Thymus (tissue), 11 donors: Measurements from ENCODE around the gene CSF3. TPM values are rescaled to one million over a fixed set of nuclear protein-coding genes. Genes with fewer than 3 reads are reported as not detected.

Experiments
- DNase-seq, 9 donors: peaks; one replicate each; pipeline ENCODE4 v3.0.0-alpha.2; 2013; ENCODE audit warnings: low spot score in 9 of 9, low read depth in 6 of 9, missing footprints in 1 of 9
- H3K27ac ChIP-seq, 2 donors: one replicate each; pipeline ENCODE4 v1.5.1; 2013; ENCODE audit warnings: control low read depth in 1 of 2, low read depth in 1 of 2, low read length in 1 of 2, mild to moderate bottlenecking in 1 of 2, moderate library complexity in 1 of 2
- H3K27me3 ChIP-seq, 2 donors: one replicate each; pipeline ENCODE4 v1.5.1; 2013; ENCODE audit warnings: low read length in 1 of 2; ENCODE audit not compliant: control insufficient read depth in 2 of 2, insufficient read depth in 1 of 2
- H3K36me3 ChIP-seq, 2 donors: one replicate each; pipeline ENCODE4 v1.5.1; 2013; ENCODE audit warnings: low read length in 1 of 2, mild to moderate bottlenecking in 1 of 2, moderate library complexity in 1 of 2; ENCODE audit not compliant: control insufficient read depth in 2 of 2, insufficient read depth in 2 of 2
- H3K4me1 ChIP-seq, 2 donors: one replicate each; pipeline ENCODE4 v1.5.1; 2013; ENCODE audit warnings: low read length in 2 of 2; ENCODE audit not compliant: control insufficient read depth in 2 of 2, insufficient read depth in 2 of 2
- H3K4me3 ChIP-seq, 2 donors: one replicate each; pipeline ENCODE4 v1.5.1; 2013; ENCODE audit warnings: low read length in 2 of 2, control low read depth in 1 of 2, mild to moderate bottlenecking in 1 of 2
- H3K9me3 ChIP-seq, 2 donors: one replicate each; pipeline ENCODE4 v1.5.1; 2013; ENCODE audit warnings: low read length in 1 of 2, mild to moderate bottlenecking in 1 of 2; ENCODE audit not compliant: control insufficient read depth in 2 of 2, insufficient read depth in 1 of 2
- WGBS: extraction: QIAGEN DNeasy Blood & Tissue Kit; methylation state at CpG from one replicate; pipeline ENCODE4 v1.1.7; 2013; 5-methylcytosine and 5-hydroxymethylcytosine counted together
- polyA plus RNA-seq: library from polyadenylated mRNA; stranded (reverse); fragments of 200-250 nt; gene quantifications from one replicate; pipeline ENCODE4 v1.2.3, GENCODE V29; 2013
- total RNA-seq: library from RNA; stranded (reverse); fragments of 120-200 nt; gene quantifications from one replicate; pipeline ENCODE4 v1.2.4, GENCODE V29; 2013
- donor health status: healthy.

Gene CSF3
- total and polyA plus RNA-seq, 2 donors = 0.09 to 1.3 TPM

DNA sequence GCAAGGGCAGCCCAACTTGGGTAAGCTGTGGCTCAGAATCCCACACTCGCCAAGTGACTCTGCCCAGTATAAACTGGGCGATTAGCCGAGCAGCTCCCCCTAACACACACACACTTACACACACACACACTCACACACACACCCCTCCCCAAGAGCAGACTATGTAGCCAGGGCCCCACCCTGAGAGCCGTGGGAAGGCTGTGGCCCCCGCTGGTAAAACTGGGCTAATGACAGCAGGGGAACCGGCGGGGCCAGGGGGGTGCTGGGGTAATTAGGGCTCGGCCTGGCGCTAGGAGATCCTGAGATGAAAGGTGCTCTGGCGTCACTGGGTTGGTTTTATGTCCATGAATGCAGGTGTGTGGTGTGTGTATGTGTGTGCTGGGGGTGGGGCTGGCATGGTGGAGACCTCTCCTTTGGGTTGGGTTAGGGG lies 46.4 kb downstream of the CSF3 start:
- Histone ChIP-seq H3K36me3 (no peaks in the 10 kb centered on the region), H3K4me1 (peaks cover 10 to 50% of the 10 kb centered on the region in 2 donors), H3K27ac (peak overlapping the region in 1 of 2 donors; percentile 10), H3K9me3 (no peaks in the 10 kb centered on the region), H3K27me3 (peaks cover 0 to 26% of the 10 kb centered on the region in 2 donors), H3K4me3 (no peak overlapping the region)
- 52% methylated on average over 10 of the region's 10 CpGs for WGBS
- DNase-seq = no peak

DNA sequence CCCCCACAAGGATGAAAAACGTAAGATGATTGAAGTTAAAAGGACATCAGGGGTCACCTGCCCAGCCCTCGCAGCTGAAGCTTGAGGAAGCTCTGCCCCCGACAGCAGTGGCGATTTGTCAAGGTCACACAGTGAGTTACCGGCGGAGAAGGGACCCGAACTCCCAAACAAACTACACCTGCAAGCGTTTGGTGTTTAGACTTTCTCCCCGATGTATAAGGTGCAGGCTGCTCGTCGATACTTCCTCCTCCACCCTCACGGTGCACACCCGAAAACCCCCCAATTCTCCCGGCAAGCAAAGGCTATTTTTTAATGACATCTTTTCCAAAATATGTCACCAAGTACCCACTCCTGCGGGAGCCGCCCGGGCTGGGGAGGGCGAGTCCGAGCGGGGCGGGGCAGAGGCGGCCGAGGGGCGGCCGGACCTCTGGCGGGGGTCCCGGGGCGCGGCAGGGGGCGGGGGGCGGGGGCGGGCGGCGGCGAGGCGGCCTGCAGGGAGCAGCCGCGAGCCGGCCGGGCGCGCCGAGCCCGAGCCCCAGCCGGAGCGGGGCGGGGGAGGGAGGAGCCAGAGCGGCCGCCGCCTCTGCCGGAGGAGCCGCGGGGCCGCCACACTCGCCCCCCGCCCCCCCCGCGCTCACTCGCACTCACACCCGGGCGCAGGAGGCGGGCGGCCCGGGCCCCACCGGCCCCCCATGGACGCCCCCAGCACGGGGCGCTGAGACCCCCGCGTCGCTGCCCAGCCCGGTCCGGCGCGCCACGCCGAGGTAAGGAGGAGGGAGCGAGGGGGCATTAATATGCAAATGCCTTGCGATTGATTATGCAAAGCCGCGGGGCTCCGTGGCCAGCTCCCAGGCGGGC lies 47.3 kb downstream of the CSF3 start, which contains the start of gene THRA:
Gene THRA (plus strand): TSS at position 637 of the 858 bp plus-strand sequence. CDS start 11,524 bp downstream, outside the sequence.
- Histone ChIP-seq H3K4me1 (peaks cover 10 to 54% of the 10 kb centered on the region in 2 donors), H3K4me3 (peak within 1 kb of the TSS; percentile 88 to 94), H3K27ac (peak within 1 kb of the TSS; percentile 68 to 75), H3K9me3 (no peaks in the 10 kb centered on the region), H3K36me3 (no peaks in the 10 kb centered on the region), H3K27me3 (peaks cover 0 to 21% of the 10 kb centered on the region in 2 donors)
- 1% methylated on average over 82 of the region's 83 CpGs for WGBS
- DNase-seq = peak in 3 of 9 donors; percentile 61 to 80 (median 74)

DNA sequence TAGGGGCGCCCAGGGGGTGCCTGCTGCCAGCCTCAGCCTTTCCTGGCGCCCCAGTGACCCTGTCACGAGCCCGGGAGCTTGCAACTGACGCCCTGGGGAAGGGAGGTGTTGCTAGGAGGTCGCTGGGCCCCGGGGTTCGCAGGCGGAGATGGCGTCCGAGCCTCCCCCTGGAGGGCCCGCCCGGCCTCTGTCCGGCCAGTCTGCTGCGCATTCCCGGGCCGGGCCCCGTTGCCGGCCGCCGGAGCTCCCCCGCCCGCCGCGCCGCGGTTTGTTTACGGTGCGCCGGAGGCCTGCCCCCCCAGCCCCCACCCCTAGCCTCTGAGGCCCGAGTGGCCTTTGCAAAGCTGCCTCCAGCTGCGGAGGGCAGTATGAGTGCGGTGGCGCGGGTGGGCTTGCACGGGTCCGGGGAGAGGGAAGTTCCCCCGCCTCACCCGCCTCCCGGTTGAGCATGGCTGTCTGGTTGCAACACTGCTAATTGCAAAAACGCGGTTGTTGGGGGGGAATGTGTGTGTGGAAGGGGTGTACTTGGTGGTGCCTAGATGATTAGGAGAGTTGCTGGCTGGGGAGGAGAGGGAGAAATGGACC lies 48.0 kb downstream of the CSF3 start:
- peaks cover 0 to 18% of the 10 kb centered on the region in 2 donors for H3K27me3 ChIP-seq
- peak in 1 of 9 donors; percentile 57 for DNase-seq
- H3K4me1 ChIP-seq = peaks cover 15 to 59% of the 10 kb centered on the region in 2 donors
- WGBS = under 1% methylated on average over 42 of the region's 42 CpGs
- no peaks in the 10 kb centered on the region for H3K9me3 ChIP-seq
- H3K36me3 ChIP-seq = no peaks in the 10 kb centered on the region
- H3K27ac ChIP-seq = peak overlapping the region; percentile 68 to 75
- H3K4me3 ChIP-seq = peak overlapping the region; percentile 88 to 94

DNA sequence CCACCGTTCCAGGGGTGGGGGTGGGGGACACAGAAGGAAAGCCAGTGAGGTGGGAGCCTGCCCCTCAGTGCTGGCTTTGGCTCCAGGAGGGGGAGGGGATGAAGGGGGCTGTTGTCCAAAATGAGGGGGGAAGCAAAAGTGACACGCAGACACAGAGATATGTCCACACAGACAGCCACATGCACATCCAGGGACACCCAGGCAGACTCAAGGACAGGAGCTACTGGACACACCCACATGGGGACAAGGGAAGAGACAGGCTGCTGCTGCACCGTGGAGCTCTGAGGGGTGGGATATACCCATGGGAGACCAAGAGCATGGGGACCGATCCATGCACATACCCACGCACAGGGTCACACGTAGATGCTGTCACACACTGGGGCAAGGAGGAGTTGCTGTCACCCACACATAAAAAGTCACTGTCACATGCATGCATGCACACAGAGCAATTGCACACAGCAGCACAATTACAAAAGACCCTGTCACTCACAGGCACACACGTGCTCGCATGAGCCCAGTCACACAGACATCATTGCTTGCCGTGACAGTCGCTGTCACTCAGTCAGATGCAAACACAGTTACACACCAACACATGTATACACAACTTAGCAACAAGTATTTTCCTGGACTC lies 48.8 kb downstream of the CSF3 start:
- WGBS = 74% methylated on average over 10 of the region's 10 CpGs
- H3K36me3 ChIP-seq = no peaks in the 10 kb centered on the region
- DNase-seq = peak in 1 of 9 donors; percentile 45
- H3K27ac ChIP-seq = peak overlapping the region in 1 of 2 donors; percentile 26
- H3K9me3 ChIP-seq = no peaks in the 10 kb centered on the region
- H3K4me3 ChIP-seq = peak overlapping the region; percentile 88 to 94
- peaks cover 21 to 65% of the 10 kb centered on the region in 2 donors for H3K4me1 ChIP-seq
- peaks cover 0 to 18% of the 10 kb centered on the region in 2 donors for H3K27me3 ChIP-seq

DNA sequence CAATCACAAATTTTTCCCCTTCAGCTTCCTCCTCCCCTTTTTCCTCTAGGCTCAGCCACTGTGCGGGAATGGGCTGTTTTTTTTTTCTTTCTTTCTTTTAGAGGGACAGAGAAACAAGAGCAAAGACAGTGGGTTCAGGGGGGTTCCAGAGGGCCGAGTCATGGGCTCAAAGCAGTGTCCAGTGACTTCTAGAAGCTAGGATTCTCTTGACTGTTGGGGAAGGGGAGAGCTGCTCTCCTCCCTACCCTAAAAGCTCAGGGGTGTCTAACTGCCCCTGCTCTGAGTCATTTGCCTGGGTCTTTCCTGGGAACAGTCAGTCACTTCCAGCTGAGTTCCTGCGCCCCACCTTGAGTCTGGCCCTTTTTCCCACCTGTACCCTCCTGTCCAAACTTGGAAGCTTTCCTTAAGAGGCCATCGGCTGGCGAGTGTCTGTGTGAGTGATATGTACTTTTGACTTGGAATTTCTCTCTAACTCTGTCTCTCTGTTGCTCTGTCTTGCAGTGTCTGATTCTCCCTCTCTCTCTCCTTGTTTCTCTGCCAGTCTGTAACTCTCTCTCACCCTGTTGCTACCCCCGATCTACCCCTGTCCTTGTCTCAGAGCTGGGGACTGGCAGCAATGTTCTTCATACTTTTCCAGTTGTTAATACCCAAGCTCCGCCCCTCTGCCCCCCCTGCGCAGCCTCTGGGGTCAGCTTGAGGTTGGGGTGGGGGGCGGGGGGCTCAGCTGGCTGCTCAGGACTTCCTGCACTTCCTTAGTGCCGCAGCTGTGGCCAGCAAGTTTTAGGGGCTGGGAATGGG lies 49.9 kb downstream of the CSF3 start:
- WGBS = 67% methylated on average over 10 of the region's 10 CpGs
- H3K4me1 ChIP-seq = peaks cover 32 to 76% of the 10 kb centered on the region in 2 donors
- H3K36me3 ChIP-seq = no peaks in the 10 kb centered on the region
- peak overlapping the region in 1 of 2 donors; percentile 45 for H3K27ac ChIP-seq
- no peak for DNase-seq
- H3K9me3 ChIP-seq = no peaks in the 10 kb centered on the region
- H3K4me3 ChIP-seq = no peak overlapping the region
- H3K27me3 ChIP-seq = peaks cover 0 to 18% of the 10 kb centered on the region in 2 donors

DNA sequence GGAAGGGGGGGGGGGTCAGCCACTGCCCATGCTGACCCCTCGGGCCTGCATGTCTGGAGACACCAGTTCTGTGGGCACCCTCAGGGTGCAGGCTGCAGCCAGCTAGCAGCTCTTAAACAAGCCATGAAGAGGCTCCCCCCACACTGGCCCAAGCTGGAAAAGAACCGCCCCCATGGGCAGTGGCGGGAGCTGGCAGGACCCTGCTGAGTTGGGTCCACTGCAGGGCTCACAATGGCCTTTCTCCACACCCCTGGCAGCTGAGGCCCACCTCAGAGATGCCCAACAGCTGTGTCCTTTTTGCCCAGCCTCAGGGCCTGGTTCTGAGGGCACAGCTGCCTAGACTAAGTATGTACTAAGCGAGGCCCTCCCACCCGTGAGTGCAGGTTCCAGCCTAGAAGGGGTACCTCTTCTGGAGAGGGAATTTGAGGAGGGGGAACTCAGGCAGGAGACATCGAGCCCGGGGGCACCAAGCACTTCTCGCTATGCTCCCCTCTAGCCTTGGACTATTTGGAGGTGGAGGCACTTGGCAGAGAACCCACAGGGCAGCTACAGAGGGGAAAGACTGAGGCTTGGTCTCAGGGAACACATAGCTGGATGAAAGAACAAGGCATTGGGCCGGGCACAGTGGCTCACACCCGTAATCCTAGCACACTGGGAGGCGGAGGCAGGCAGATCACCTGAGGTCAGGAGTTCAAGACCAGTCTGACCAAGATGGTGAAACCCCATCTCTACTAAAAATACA lies 50.7 kb downstream of the CSF3 start:
- Histone ChIP-seq H3K9me3 (no peaks in the 10 kb centered on the region), H3K27me3 (peaks cover 0 to 18% of the 10 kb centered on the region in 2 donors), H3K27ac (no peak overlapping the region), H3K36me3 (no peaks in the 10 kb centered on the region), H3K4me1 (peaks cover 38 to 81% of the 10 kb centered on the region in 2 donors), H3K4me3 (no peak overlapping the region)
- no peak for DNase-seq
- WGBS = 95% methylated on average over 11 of the region's 11 CpGs
